HepG2 (cell line): ENCODE measurements around the gene MTCL1. TPM values are rescaled to one million over a fixed set of nuclear protein-coding genes. Genes with fewer than 3 reads are reported as not detected.

Experiments used
- ATAC-seq: fragments of 200-7000 bp; cut with Tn5 transposase; 3 replicates; pipeline ENCODE4 v1.9.1; 2020; ENCODE audit warnings: mild to moderate bottlenecking, moderate library complexity
- BruUV-seq: library from RNA; stranded (reverse); fragments of 400-500 nt; replicated peaks from 2 replicates; lab custom pipeline; 2021; lab: Mats Ljungman, UMichigan
- CTCF ChIA-PET: fragments of 300-600 bp; formaldehyde crosslinking; extraction: SDS; loops from one replicate; lab custom pipeline; 2021; ENCODE audit warnings: low total read pairs, inconsistent platforms, low intra/inter-chr PET ratio; lab: Yijun Ruan, JAX
- POLR2A ChIA-PET: fragments of 350-600 bp; sonication (Branson Sonifier 250); formaldehyde crosslinking; loops from one replicate; lab custom pipeline; 2020; ENCODE audit warnings: antibody characterized with exemption, inconsistent platforms; lab: Yijun Ruan, JAX
- DNase-seq: peaks from one replicate; pipeline ENCODE4 v3.0.0-alpha.2; 2015; ENCODE audit warnings: low spot score
- FAIRE-seq: peaks from 3 replicates; lab custom pipeline; 2011; peaks lifted over from hg19 to GRCh38; lab: Jason Lieb, UNC
- H2AFZ ChIP-seq: one replicate; pipeline ENCODE4 v1.6.1; 2011; ENCODE audit warnings: low read length, inconsistent platforms
- H3K27ac ChIP-seq: fragments of 300-600 bp; 3 replicates; pipeline ENCODE4 v1.8.0; 2011; ENCODE audit warnings: mixed run types, mild to moderate bottlenecking, mixed read lengths, low read length, inconsistent platforms; ENCODE audit not compliant: insufficient read depth; ENCODE audit errors: extremely low read length
- H3K27me3 ChIP-seq, 2 experiments: fragments of 200-600 bp in 1 of 2; 2 replicates in 1 of 2; 3 replicates in 1 of 2; pipeline versions ENCODE4 v1.6.0 to v1.8.0; 2011; ENCODE audit warnings: low read length in 2 of 2, mild to moderate bottlenecking in 2 of 2, moderate library complexity in 2 of 2, inconsistent platforms in 1 of 2; ENCODE audit not compliant: insufficient read depth in 2 of 2, control insufficient read depth in 1 of 2
- H3K36me3 ChIP-seq, 2 experiments: fragments of 200-600 bp in 1 of 2; replicated peaks in 1 of 2; 2 replicates in 1 of 2; 3 replicates in 1 of 2; pipeline versions ENCODE4 v1.5.1 to v1.8.0; 2011; ENCODE audit warnings: low read length in 2 of 2, inconsistent platforms in 1 of 2; ENCODE audit not compliant: insufficient read depth in 2 of 2, control insufficient read depth in 1 of 2
- H3K4me1 ChIP-seq: 2 replicates; pipeline ENCODE4 v1.5.1; 2012; ENCODE audit warnings: low read length, inconsistent platforms; ENCODE audit not compliant: insufficient read depth
- H3K4me2 ChIP-seq: 2 replicates; pipeline ENCODE4 v1.6.0; 2011; ENCODE audit warnings: low read depth, low read length, inconsistent platforms
- H3K4me3 ChIP-seq, 3 experiments: fragments of 200-600 bp in 1 of 3; sonication (generic), shearing (Covaris generic) in 1 of 3; replicated peaks in 1 of 3; 2 replicates each; pipeline ENCODE4 v1.5.1; 2011 to 2016; ENCODE audit warnings: low read length in 3 of 3, inconsistent platforms in 2 of 3, low read depth in 2 of 3, mild to moderate bottlenecking in 2 of 3, control low read depth in 1 of 3, mixed read lengths in 1 of 3; ENCODE audit not compliant: insufficient read depth in 1 of 3
- H3K79me2 ChIP-seq: one replicate; pipeline ENCODE4 v1.6.1; 2011; ENCODE audit warnings: low read length, inconsistent platforms; ENCODE audit not compliant: insufficient read depth
- H3K9ac ChIP-seq: 2 replicates; pipeline ENCODE4 v1.6.0; 2011; ENCODE audit warnings: mild to moderate bottlenecking, low read depth, low read length, inconsistent platforms; ENCODE audit not compliant: insufficient read depth
- H3K9me3 ChIP-seq: 2 replicates; pipeline ENCODE4 v1.5.1; 2012; ENCODE audit warnings: mild to moderate bottlenecking, low read length
- H4K20me1 ChIP-seq: 2 replicates; pipeline ENCODE4 v1.6.0; 2011; ENCODE audit warnings: inconsistent platforms, mild to moderate bottlenecking, low read length, moderate library complexity; ENCODE audit not compliant: insufficient read depth
- HDAC1 ChIP-seq: sonication (generic); formaldehyde crosslinking; IDR thresholded peaks from 2 replicates; pipeline ENCODE4 v1.5.1; 2020; ENCODE audit warnings: mild to moderate bottlenecking, missing genetic modification reagents
- HNRNPL ChIP-seq: fragments of 200-400 bp; formaldehyde crosslinking; IDR thresholded peaks from 2 replicates; pipeline ENCODE4 v1.6.1; 2017; ENCODE audit warnings: mild to moderate bottlenecking, low read depth, low read length
- IRX3 ChIP-seq: sonication (generic); formaldehyde crosslinking; IDR thresholded peaks from 2 replicates; pipeline ENCODE4 v1.8.1; 2023; ENCODE audit warnings: mild to moderate bottlenecking, low read depth, missing genetic modification reagents, borderline replicate concordance
- KDM1A ChIP-seq: IDR thresholded peaks from 2 replicates; pipeline ENCODE4 v1.6.1; 2016; ENCODE audit warnings: missing compliant biosample characterization
- KLF15 ChIP-seq: sonication (generic); formaldehyde crosslinking; IDR thresholded peaks from 2 replicates; pipeline ENCODE4 v1.8.1; 2023; ENCODE audit warnings: borderline replicate concordance, mild to moderate bottlenecking, inconsistent platforms, missing genetic modification reagents, mixed read lengths
- REPIN1 ChIP-seq: sonication (generic); formaldehyde crosslinking; IDR thresholded peaks from 2 replicates; pipeline ENCODE4 v1.8.0; 2022; ENCODE audit warnings: missing genetic modification reagents, low read depth, mild to moderate bottlenecking, borderline replicate concordance
- RFX5 ChIP-seq: IDR thresholded peaks from 2 replicates; pipeline ENCODE4 v1.6.1; 2011; ENCODE audit warnings: low read depth, low read length, improper control_type of control experiment
- SIN3B ChIP-seq: fragments of 150-350 bp; IDR thresholded peaks from 2 replicates; pipeline ENCODE4 v1.6.1; 2014; ENCODE audit warnings: low read length
- ZNF207 ChIP-seq: fragments of 450-650 bp; IDR thresholded peaks from 2 replicates; pipeline ENCODE4 v1.6.1; 2016; ENCODE audit warnings: antibody characterized with exemption, borderline replicate concordance
- ZNF253 ChIP-seq: sonication (generic); formaldehyde crosslinking; IDR thresholded peaks from 2 replicates; pipeline ENCODE4 v1.8.0; 2022; ENCODE audit warnings: mild to moderate bottlenecking, missing genetic modification reagents, borderline replicate concordance
- ZNF274 ChIP-seq: sonication (generic); formaldehyde crosslinking; IDR thresholded peaks from 2 replicates; pipeline ENCODE4 v1.5.1; 2020; ENCODE audit warnings: mild to moderate bottlenecking, missing genetic modification reagents
- ZNF564 ChIP-seq: sonication (generic); formaldehyde crosslinking; IDR thresholded peaks from 2 replicates; pipeline ENCODE4 v1.8.1; 2023; ENCODE audit warnings: mild to moderate bottlenecking, missing genetic modification reagents
- ZSCAN9 ChIP-seq: IDR thresholded peaks from 2 replicates; pipeline ENCODE4 v1.6.1; 2016; ENCODE audit warnings: borderline replicate concordance
- WGBS: methylation state at CpG from one replicate; pipeline ENCODE4 v1.1.6; 2017; ENCODE audit warnings: low lambda C conversion rate; 5-methylcytosine and 5-hydroxymethylcytosine counted together
- in situ Hi-C: cut with HindIII; loops from 2 replicates; pipeline ENCODE4 v1.10.0; 2017; ENCODE audit warnings: low pct_unique_long_range_greater_than_20kb; ENCODE audit not compliant: extremely low pct_ligation_motif_present
- intact Hi-C: fragments of 100-400 bp; cut with micrococcal nuclease; formaldehyde crosslinking; loops from one replicate; pipeline ENCODE4 v1.10.0; 2022; ENCODE audit not compliant: unreplicated experiment
- polyA plus RNA-seq, 8 experiments: library from polyadenylated mRNA; depleted of rRNA in 3 of 8; stranded (reverse) in 7 of 8; unstranded in 1 of 8; fragments of >200 nt; fragmentation: Illumina TruSeq in 4 of 8; extraction: Trizol in 4 of 8; gene quantifications; 2 replicates each; pipeline versions ENCODE4 v1.2.1 to v1.2.3, GENCODE V29; 2011 to 2016; ENCODE audit warnings: low read depth in 4 of 8, missing spikeins in 1 of 8, mixed read lengths in 1 of 8; ENCODE audit not compliant: insufficient read depth in 1 of 8
- total RNA-seq, 5 experiments: library from RNA; depleted of rRNA; stranded (reverse); fragments of >200 nt; fragmentation: Illumina TruSeq; extraction: Trizol; gene quantifications; 2 replicates each; pipeline ENCODE4 v1.2.3, GENCODE V29; 2016; ENCODE audit warnings: low read depth in 1 of 5
- TF ChIP-seq, protein P1 (sequence below): sonication (generic); formaldehyde crosslinking; IDR thresholded peaks from 2 replicates; pipeline ENCODE4 v1.5.1; 2020; ENCODE audit warnings: missing genetic modification reagents, mild to moderate bottlenecking, borderline replicate concordance
- TF ChIP-seq, protein P2 (sequence below): sonication (generic); formaldehyde crosslinking; IDR thresholded peaks from 2 replicates; pipeline ENCODE4 v1.4.0; 2020; ENCODE audit warnings: low read depth, mild to moderate bottlenecking, missing genetic modification reagents
- TF ChIP-seq, protein P3 (sequence below): sonication (generic); formaldehyde crosslinking; IDR thresholded peaks from 2 replicates; pipeline ENCODE4 v1.5.0; 2020; ENCODE audit warnings: mild to moderate bottlenecking, missing genetic modification reagents

Gene MTCL1
- total and polyA plus RNA-seq, 2 of the 13 experiments (the other 11 are each of a cell fraction or from before 2014, with no cell fraction given): 3.1 to 3.2 TPM

DNA sequence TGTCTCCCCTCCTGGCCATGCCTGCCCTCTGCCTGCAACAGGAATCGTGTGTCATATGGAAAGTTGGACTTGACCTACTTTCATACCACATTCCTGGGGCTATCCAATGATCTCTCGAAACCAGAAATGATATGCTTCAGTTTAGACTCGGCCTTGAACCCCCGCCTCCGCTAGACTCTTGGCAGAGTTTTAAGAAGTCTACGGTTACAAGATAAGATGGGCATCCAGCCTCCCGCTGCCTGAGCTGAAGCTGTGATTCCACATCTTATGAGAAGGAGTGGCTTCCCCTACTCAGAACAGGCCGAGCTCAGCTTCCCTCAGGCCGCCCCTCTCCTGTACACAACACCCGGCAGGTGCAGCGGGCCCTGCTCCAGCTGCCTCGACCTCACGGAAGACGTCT lies 73.9 kb downstream of the MTCL1 start:
- 95% methylated on average over 14 of the region's 14 CpGs for WGBS
- intact Hi-C loops: no loop called here
- ATAC-seq: no peak
- POLR2A ChIA-PET: no interaction called here
- H3K4me1 ChIP-seq: peaks cover 16% of the 10 kb centered on the region
- no peaks in the 10 kb centered on the region for H4K20me1 ChIP-seq
- H3K79me2 ChIP-seq: no peaks in the 10 kb centered on the region
- H2AFZ ChIP-seq: no peak overlapping the region
- no TSS peak for BruUV-seq
- H3K9ac ChIP-seq: no peak overlapping the region
- TF ChIP-seq ZSCAN9 (CRISPR knock-in tag): no peak
- TF ChIP-seq RFX5: no peak
- TF ChIP-seq, protein P1, sequence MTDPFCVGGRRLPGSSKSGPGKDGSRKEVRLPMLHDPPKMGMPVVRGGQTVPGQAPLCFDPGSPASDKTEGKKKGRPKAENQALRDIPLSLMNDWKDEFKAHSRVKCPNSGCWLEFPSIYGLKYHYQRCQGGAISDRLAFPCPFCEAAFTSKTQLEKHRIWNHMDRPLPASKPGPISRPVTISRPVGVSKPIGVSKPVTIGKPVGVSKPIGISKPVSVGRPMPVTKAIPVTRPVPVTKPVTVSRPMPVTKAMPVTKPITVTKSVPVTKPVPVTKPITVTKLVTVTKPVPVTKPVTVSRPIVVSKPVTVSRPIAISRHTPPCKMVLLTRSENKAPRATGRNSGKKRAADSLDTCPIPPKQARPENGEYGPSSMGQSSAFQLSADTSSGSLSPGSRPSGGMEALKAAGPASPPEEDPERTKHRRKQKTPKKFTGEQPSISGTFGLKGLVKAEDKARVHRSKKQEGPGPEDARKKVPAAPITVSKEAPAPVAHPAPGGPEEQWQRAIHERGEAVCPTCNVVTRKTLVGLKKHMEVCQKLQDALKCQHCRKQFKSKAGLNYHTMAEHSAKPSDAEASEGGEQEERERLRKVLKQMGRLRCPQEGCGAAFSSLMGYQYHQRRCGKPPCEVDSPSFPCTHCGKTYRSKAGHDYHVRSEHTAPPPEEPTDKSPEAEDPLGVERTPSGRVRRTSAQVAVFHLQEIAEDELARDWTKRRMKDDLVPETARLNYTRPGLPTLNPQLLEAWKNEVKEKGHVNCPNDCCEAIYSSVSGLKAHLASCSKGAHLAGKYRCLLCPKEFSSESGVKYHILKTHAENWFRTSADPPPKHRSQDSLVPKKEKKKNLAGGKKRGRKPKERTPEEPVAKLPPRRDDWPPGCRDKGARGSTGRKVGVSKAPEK (CRISPR knock-in tag): no peak
- no peak for TF ChIP-seq HNRNPL
- TF ChIP-seq, protein P2, sequence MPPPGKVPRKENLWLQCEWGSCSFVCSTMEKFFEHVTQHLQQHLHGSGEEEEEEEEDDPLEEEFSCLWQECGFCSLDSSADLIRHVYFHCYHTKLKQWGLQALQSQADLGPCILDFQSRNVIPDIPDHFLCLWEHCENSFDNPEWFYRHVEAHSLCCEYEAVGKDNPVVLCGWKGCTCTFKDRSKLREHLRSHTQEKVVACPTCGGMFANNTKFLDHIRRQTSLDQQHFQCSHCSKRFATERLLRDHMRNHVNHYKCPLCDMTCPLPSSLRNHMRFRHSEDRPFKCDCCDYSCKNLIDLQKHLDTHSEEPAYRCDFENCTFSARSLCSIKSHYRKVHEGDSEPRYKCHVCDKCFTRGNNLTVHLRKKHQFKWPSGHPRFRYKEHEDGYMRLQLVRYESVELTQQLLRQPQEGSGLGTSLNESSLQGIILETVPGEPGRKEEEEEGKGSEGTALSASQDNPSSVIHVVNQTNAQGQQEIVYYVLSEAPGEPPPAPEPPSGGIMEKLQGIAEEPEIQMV (CRISPR knock-in tag): no peak
- TF ChIP-seq IRX3 (CRISPR knock-in tag): no peak
- no peak for TF ChIP-seq KDM1A (CRISPR knock-in tag)
- TF ChIP-seq KLF15: no peak
- TF ChIP-seq ZNF274 (CRISPR knock-in tag): no peak
- TF ChIP-seq REPIN1 (CRISPR knock-in tag): no peak
- no peak for TF ChIP-seq ZNF207
- no peak for TF ChIP-seq SIN3B
- no peak for TF ChIP-seq HDAC1 (CRISPR knock-in tag)
- TF ChIP-seq, protein P3, sequence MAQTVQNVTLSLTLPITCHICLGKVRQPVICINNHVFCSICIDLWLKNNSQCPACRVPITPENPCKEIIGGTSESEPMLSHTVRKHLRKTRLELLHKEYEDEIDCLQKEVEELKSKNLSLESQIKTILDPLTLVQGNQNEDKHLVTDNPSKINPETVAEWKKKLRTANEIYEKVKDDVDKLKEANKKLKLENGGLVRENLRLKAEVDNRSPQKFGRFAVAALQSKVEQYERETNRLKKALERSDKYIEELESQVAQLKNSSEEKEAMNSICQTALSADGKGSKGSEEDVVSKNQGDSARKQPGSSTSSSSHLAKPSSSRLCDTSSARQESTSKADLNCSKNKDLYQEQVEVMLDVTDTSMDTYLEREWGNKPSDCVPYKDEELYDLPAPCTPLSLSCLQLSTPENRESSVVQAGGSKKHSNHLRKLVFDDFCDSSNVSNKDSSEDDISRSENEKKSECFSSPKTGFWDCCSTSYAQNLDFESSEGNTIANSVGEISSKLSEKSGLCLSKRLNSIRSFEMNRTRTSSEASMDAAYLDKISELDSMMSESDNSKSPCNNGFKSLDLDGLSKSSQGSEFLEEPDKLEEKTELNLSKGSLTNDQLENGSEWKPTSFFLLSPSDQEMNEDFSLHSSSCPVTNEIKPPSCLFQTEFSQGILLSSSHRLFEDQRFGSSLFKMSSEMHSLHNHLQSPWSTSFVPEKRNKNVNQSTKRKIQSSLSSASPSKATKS: no peak
- no peak for TF ChIP-seq ZNF253 (CRISPR knock-in tag)
- TF ChIP-seq ZNF564 (CRISPR knock-in tag): no peak
- H3K9me3 ChIP-seq: no peaks in the 10 kb centered on the region
- DNase-seq: no peak
- no peak overlapping the region for H3K4me2 ChIP-seq
- no peak overlapping the region for H3K27ac ChIP-seq
- no peak for FAIRE-seq
- no peaks in the 10 kb centered on the region for H3K27me3 ChIP-seq
- CTCF ChIA-PET: no interaction called here
- no peak overlapping the region for H3K4me3 ChIP-seq
- H3K36me3 ChIP-seq: no peaks in the 10 kb centered on the region; a peak in 1 of 5 replicates
- in situ Hi-C loops: no loop called here
